Lung (tissue), 12 donors: Measurements from ENCODE around the gene MOB1A. TPM values are rescaled to one million over a fixed set of nuclear protein-coding genes. Genes with fewer than 3 reads are reported as not detected.

Experiments used
- ATAC-seq: fragments of 200-7000 bp; cut with Tn5 transposase; one replicate; pipeline ENCODE4 v1.9.1; 2020; ENCODE audit warnings: moderate number of reproducible peaks; ENCODE audit not compliant: insufficient read depth, low FRiP score
- DNase-seq, 3 donors: peaks; one replicate each; pipeline ENCODE4 v3.0.0-alpha.2; 2013 to 2017
- H3K27ac ChIP-seq, 2 donors: one replicate each; pipeline ENCODE4 v1.5.1; 2013; ENCODE audit warnings: mild to moderate bottlenecking in 2 of 2, moderate library complexity in 2 of 2, control low read depth in 1 of 2, inconsistent platforms in 1 of 2, low read depth in 1 of 2, low read length in 1 of 2
- H3K27me3 ChIP-seq, 3 donors: one replicate each; pipeline ENCODE4 v1.5.1; 2013; ENCODE audit warnings: low read length in 2 of 3; ENCODE audit not compliant: control insufficient read depth in 3 of 3, insufficient read depth in 3 of 3
- H3K36me3 ChIP-seq, 4 donors: one replicate each; pipeline ENCODE4 v1.5.1; 2013; ENCODE audit warnings: low read length in 4 of 4, mild to moderate bottlenecking in 1 of 4, moderate library complexity in 1 of 4; ENCODE audit not compliant: control insufficient read depth in 4 of 4, insufficient read depth in 4 of 4
- H3K4me1 ChIP-seq, 5 donors: one replicate each; pipeline ENCODE4 v1.5.1; 2013; ENCODE audit warnings: low read length in 5 of 5, mild to moderate bottlenecking in 2 of 5, moderate library complexity in 1 of 5; ENCODE audit not compliant: control insufficient read depth in 5 of 5, insufficient read depth in 5 of 5
- H3K4me3 ChIP-seq: one replicate; pipeline ENCODE4 v1.5.1; 2013; ENCODE audit warnings: mild to moderate bottlenecking, control low read depth, moderate library complexity
- H3K9ac ChIP-seq, 2 donors: one replicate each; pipeline ENCODE4 v1.5.1; 2013; ENCODE audit warnings: low read length in 2 of 2, control low read depth in 1 of 2; ENCODE audit not compliant: insufficient read depth in 1 of 2
- H3K9me3 ChIP-seq, 4 donors: one replicate each; pipeline ENCODE4 v1.5.1; 2013; ENCODE audit warnings: low read length in 3 of 4, mild to moderate bottlenecking in 1 of 4, moderate library complexity in 1 of 4; ENCODE audit not compliant: control insufficient read depth in 4 of 4, insufficient read depth in 3 of 4
- WGBS, 2 donors: extraction: QIAGEN DNeasy Blood & Tissue Kit; methylation state at CpG; one replicate each; pipeline ENCODE4 v1.1.7; 2013; 5-methylcytosine and 5-hydroxymethylcytosine counted together
- polyA plus RNA-seq, 2 donors: library from polyadenylated mRNA; stranded (reverse); fragments of 200-250 nt; gene quantifications; one replicate each; pipeline ENCODE4 v1.2.1, GENCODE V29; 2013
- total RNA-seq, 2 donors: library from RNA; depleted of rRNA in 1 of 2; stranded (reverse); fragments of >200 nt in 1 of 2; gene quantifications; one replicate each; pipeline ENCODE4 v1.2.1, GENCODE V29; 2014 to 2021
- TF ChIP-seq, protein P1 (sequence below): IDR thresholded peaks from 2 replicates; pipeline ENCODE4 v1.5.1; 2012; ENCODE audit warnings: mild to moderate bottlenecking; ENCODE audit errors: control extremely low read depth, extremely low read depth
- donor health status: control.
- donor health status: control.
- donor health status: Bipolar disorder and iron deficiency.
- donor health status: healthy.
- donor health status: DM: yes; HTN: yes; CAD: no.

MOB1A gene
- total and polyA plus RNA-seq, 4 donors = 33.4 to 117 (median 81.1) TPM

DNA sequence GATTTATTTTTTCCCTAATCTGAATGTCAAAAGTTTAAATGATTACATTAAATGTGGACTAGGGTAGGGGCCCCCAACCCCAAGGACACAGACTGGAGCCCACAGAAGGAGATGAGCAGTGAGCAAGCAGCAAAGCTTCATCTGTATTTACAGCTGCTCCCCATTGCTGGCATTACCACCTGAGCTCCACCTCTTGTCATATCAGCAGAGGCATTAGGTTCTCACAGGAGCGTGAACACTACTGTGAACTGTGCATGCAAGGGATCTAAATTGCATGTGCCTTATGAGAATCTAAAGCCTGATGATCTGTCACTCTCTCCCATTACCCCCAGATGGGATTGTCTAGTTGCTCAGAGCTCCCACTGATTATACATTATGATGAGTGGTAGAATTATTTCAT lies 3.8 kb downstream of the MOB1A start:
- Histone ChIP-seq H3K9ac (no peak overlapping the region), H3K4me1 (peaks cover 0 to 8% (median 7%) of the 10 kb centered on the region in 5 donors), H3K9me3 (no peaks in the 10 kb centered on the region), H3K4me3 (no peak overlapping the region), H3K27me3 (no peaks in the 10 kb centered on the region), H3K36me3 (peaks cover 5 to 15% (median 7%) of the 10 kb centered on the region in 4 donors), H3K27ac (no peak overlapping the region)
- DNase-seq (no peak), ATAC-seq (no peak)
- TF ChIP-seq, protein P1, sequence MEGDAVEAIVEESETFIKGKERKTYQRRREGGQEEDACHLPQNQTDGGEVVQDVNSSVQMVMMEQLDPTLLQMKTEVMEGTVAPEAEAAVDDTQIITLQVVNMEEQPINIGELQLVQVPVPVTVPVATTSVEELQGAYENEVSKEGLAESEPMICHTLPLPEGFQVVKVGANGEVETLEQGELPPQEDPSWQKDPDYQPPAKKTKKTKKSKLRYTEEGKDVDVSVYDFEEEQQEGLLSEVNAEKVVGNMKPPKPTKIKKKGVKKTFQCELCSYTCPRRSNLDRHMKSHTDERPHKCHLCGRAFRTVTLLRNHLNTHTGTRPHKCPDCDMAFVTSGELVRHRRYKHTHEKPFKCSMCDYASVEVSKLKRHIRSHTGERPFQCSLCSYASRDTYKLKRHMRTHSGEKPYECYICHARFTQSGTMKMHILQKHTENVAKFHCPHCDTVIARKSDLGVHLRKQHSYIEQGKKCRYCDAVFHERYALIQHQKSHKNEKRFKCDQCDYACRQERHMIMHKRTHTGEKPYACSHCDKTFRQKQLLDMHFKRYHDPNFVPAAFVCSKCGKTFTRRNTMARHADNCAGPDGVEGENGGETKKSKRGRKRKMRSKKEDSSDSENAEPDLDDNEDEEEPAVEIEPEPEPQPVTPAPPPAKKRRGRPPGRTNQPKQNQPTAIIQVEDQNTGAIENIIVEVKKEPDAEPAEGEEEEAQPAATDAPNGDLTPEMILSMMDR = no peak
- 100% methylated on average over 1 of the region's 1 CpG for WGBS, 2 donors

DNA sequence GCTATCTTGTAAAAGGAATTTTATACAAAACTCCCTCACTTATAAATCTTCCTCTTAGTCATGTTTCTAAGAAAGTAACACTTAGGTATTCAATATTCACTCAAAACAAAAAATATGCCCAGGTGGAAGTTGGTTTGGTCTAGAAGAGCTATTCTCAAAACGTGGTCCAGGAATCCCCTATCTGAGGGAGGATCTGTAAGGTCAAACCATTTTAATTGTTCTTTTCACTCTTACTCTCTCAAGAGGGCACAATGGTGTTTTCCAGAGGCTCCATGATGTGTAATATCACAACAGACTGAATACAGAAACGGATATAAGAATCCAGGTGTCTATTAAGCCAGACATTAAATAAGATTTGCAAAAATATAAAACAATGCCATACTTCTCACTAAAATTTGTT lies 9.9 kb downstream of the MOB1A start:
- ATAC-seq (no peak), DNase-seq (no peak)
- Histone ChIP-seq H3K9me3 (no peaks in the 10 kb centered on the region), H3K27me3 (no peaks in the 10 kb centered on the region), H3K4me3 (no peak overlapping the region), H3K9ac (no peak overlapping the region), H3K36me3 (peaks cover 26 to 45% (median 35%) of the 10 kb centered on the region in 4 donors), H3K4me1 (no peaks in the 10 kb centered on the region), H3K27ac (no peak overlapping the region)
- WGBS, 2 donors = 74 to 80% methylated on average over 2 of the region's 2 CpGs
- TF ChIP-seq, protein P1 = no peak

DNA sequence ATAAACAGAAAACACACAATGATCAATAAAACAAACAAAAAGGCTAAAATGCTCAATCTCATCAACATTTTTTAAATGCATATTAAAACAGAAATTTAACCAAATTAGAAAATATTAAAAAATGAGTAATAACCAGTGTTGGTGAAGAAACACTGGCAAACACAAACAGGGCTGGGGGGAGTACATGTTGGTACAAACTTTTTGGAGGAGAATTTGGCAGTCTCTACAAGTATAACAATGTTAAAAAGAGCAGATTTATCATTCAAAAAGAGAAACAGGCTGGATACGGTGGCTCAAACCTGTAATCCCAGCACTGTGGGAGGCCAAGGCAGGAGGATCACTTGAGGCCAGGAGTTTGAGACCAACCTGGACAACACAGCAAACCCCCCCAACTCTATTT lies 13.9 kb downstream of the MOB1A start:
- Histone ChIP-seq H3K27me3 (no peaks in the 10 kb centered on the region), H3K9ac (no peak overlapping the region), H3K4me3 (no peak overlapping the region), H3K27ac (no peak overlapping the region), H3K36me3 (peaks cover 33 to 42% (median 33%) of the 10 kb centered on the region in 4 donors), H3K9me3 (no peaks in the 10 kb centered on the region), H3K4me1 (no peaks in the 10 kb centered on the region)
- TF ChIP-seq, protein P1 = no peak
- 97 to 100% methylated on average over 1 of the region's 1 CpG for WGBS, 2 donors
- no peak for DNase-seq
- no peak for ATAC-seq

DNA sequence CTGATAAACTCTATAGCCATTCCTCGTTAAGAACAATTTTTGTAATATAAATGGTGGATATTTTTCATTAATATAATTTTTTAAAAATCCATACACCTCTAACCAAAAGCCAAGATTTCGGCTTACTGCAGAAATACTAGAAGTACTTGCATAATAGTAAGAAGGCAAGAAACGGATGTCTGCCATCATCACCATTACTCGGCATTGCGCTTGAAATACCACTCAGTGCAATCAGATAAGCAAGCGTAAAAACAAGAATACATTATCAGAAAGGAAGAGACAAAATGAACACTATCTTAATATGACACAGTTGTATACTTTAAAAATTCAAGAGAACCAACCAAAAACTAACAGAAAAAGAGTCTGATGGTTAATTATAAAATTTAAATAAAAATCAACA lies 15.7 kb downstream of the MOB1A start:
- Histone ChIP-seq H3K27me3 (no peaks in the 10 kb centered on the region), H3K4me3 (no peak overlapping the region), H3K36me3 (peaks cover 29 to 40% (median 39%) of the 10 kb centered on the region in 4 donors), H3K9ac (no peak overlapping the region), H3K9me3 (no peaks in the 10 kb centered on the region), H3K27ac (no peak overlapping the region), H3K4me1 (no peaks in the 10 kb centered on the region)
- TF ChIP-seq, protein P1 = no peak
- WGBS, 2 donors = 84 to 94% methylated on average over 6 of the region's 6 CpGs
- ATAC-seq = no peak
- no peak for DNase-seq
